Fibroblast of lung (primary cell): ENCODE results near the gene ZFAND2A. TPM values are rescaled to one million over a fixed set of nuclear protein-coding genes. Genes with fewer than 3 reads are reported as not detected.
"Not testable (repeated sequence)": the region's sequence is repeated elsewhere in the genome, so short reads cannot be mapped to it uniquely, and the experiment has no call there.

Source experiments
- DNase-seq, 2 donors: peaks; one replicate each; pipeline versions ENCODE4 v3.0.0 to v3.0.0-alpha.2; 2010; ENCODE audit warnings: low read depth in 2 of 2
- H2AFZ ChIP-seq: 2 replicates; pipeline ENCODE4 v1.5.1; 2012; ENCODE audit warnings: low read length, control low read depth, inconsistent platforms
- H3K27ac ChIP-seq: 2 replicates; pipeline ENCODE4 v1.5.1; 2011; ENCODE audit warnings: low read length, control low read depth; ENCODE audit not compliant: insufficient read depth
- H3K27me3 ChIP-seq: 2 replicates; pipeline ENCODE4 v1.5.1; 2011; ENCODE audit warnings: mild to moderate bottlenecking, low read length; ENCODE audit not compliant: control insufficient read depth, insufficient read depth
- H3K36me3 ChIP-seq: 2 replicates; pipeline ENCODE4 v1.5.1; 2011; ENCODE audit warnings: low read length; ENCODE audit not compliant: control insufficient read depth, insufficient read depth
- H3K4me1 ChIP-seq: 2 replicates; pipeline ENCODE4 v1.5.1; 2011; ENCODE audit warnings: low read length; ENCODE audit not compliant: control insufficient read depth, insufficient read depth; ENCODE audit errors: extremely low read depth
- H3K4me2 ChIP-seq: 2 replicates; pipeline ENCODE4 v1.5.1; 2011; ENCODE audit warnings: low read length, control low read depth; ENCODE audit not compliant: insufficient read depth; ENCODE audit errors: extremely low read depth
- H3K4me3 ChIP-seq, 4 experiments: fragments of 200-600 bp in 1 of 4; sonication (generic) in 1 of 4; replicated peaks in 1 of 4; 2 replicates each; pipeline ENCODE4 v1.5.1; 2011 to 2016; ENCODE audit warnings: low read length in 4 of 4, low read depth in 3 of 4, mild to moderate bottlenecking in 3 of 4, control low read depth in 2 of 4, inconsistent platforms in 1 of 4, mixed read lengths in 1 of 4; ENCODE audit not compliant: insufficient read depth in 1 of 4; ENCODE audit errors: control extremely low read depth in 1 of 4
- H3K79me2 ChIP-seq: 2 replicates; pipeline ENCODE4 v1.5.1; 2012; ENCODE audit warnings: mild to moderate bottlenecking, low read length, inconsistent platforms; ENCODE audit not compliant: control insufficient read depth, insufficient read depth
- H3K9ac ChIP-seq: 2 replicates; pipeline ENCODE4 v1.5.1; 2011; ENCODE audit warnings: mild to moderate bottlenecking, low read length, control low read depth; ENCODE audit not compliant: insufficient read depth
- H3K9me3 ChIP-seq: 2 replicates; pipeline ENCODE4 v1.5.1; 2012; ENCODE audit warnings: low read depth, low read length; ENCODE audit not compliant: control insufficient read depth, insufficient read depth
- H4K20me1 ChIP-seq: 2 replicates; pipeline ENCODE4 v1.5.1; 2011; ENCODE audit warnings: low read length; ENCODE audit not compliant: control insufficient read depth, insufficient read depth; ENCODE audit errors: extremely low read depth
- EZH2 ChIP-seq: IDR thresholded peaks from 2 replicates; pipeline ENCODE4 v1.5.1; 2012; ENCODE audit warnings: low read length, control low read depth, mild to moderate bottlenecking; ENCODE audit errors: missing control alignments
- polyA plus RNA-seq, 2 donors: library from polyadenylated mRNA; depleted of rRNA in 1 of 2; stranded (reverse) in 1 of 2; unstranded in 1 of 2; fragments of >200 nt; gene quantifications; 2 replicates each; pipeline ENCODE4 v1.2.1, GENCODE V29; 2011 to 2012; ENCODE audit warnings: missing spikeins in 1 of 2
- total RNA-seq: library from RNA; depleted of rRNA; stranded (reverse); fragments of >200 nt; gene quantifications from 2 replicates; pipeline ENCODE4 v1.2.1, GENCODE V29; 2014
- TF ChIP-seq, protein P1 (sequence below), 2 donors: IDR thresholded peaks in 1 of 2; conservative IDR thresholded peaks in 1 of 2; 1 replicate in 1 of 2; 2 replicates in 1 of 2; pipeline ENCODE4 v1.5.1; 2011 to 2012; ENCODE audit warnings: low read length in 2 of 2, control low read depth in 1 of 2, inconsistent platforms in 1 of 2, low read depth in 1 of 2, mild to moderate bottlenecking in 1 of 2

ZFAND2A gene
- total and polyA plus RNA-seq, 2 donors (not counting 1 experiment from before 2014, with no cell fraction given) = 20.5 to 35.1 TPM

DNA sequence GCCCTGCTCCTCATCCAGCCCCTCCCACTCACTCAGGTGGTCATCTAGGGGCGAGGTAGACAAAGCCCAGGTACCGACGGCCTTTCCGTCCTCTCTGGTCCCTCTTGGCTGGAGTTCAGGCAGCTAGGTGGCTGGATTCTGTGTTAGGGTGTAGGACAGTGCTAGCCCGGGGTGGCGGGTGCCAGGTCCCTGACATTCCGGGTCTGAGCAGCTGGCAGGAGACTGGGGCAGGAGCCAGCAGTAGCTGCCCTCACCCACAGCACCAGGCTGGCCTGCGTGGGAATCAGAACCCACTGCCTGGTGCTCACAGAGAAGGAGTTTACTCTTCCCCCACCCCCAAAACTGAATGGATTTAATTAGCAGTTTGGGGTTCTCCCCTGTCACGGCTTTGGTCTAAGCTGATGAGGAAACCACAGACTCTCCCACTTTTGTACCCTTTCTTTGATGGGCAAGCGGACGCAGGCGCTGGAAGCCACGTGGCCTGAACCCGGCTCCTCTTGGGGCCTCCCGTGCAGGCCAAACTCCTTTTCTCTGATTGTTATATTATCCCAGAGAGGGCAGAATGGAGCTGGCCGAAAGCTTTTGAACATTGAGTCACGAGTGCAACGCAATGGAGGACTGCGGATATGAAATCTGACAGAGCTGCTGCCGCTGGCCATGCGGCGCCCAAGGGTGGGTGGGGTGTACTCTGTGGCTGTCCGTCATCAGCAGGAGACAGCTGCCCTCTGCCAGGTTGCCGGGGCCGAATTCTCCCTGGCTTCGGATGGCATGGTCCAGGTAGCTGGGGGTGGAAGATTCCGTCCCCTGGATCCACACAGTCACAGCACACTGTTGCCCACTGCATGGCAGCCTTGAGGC, 12.9 kb upstream of the ZFAND2A start:
- H3K4me3 ChIP-seq = no peak overlapping the region
- no peak for DNase-seq
- H4K20me1 ChIP-seq = no peaks in the 10 kb centered on the region
- no peak overlapping the region for H2AFZ ChIP-seq
- no peaks in the 10 kb centered on the region for H3K27me3 ChIP-seq
- H3K9me3 ChIP-seq = no peaks in the 10 kb centered on the region
- no peak overlapping the region for H3K27ac ChIP-seq
- no peak overlapping the region for H3K4me2 ChIP-seq
- H3K36me3 ChIP-seq = no peaks in the 10 kb centered on the region
- H3K9ac ChIP-seq = no peak overlapping the region
- no peaks in the 10 kb centered on the region for H3K4me1 ChIP-seq
- no peaks in the 10 kb centered on the region for H3K79me2 ChIP-seq
- TF ChIP-seq EZH2 = no peak
- TF ChIP-seq, protein P1, sequence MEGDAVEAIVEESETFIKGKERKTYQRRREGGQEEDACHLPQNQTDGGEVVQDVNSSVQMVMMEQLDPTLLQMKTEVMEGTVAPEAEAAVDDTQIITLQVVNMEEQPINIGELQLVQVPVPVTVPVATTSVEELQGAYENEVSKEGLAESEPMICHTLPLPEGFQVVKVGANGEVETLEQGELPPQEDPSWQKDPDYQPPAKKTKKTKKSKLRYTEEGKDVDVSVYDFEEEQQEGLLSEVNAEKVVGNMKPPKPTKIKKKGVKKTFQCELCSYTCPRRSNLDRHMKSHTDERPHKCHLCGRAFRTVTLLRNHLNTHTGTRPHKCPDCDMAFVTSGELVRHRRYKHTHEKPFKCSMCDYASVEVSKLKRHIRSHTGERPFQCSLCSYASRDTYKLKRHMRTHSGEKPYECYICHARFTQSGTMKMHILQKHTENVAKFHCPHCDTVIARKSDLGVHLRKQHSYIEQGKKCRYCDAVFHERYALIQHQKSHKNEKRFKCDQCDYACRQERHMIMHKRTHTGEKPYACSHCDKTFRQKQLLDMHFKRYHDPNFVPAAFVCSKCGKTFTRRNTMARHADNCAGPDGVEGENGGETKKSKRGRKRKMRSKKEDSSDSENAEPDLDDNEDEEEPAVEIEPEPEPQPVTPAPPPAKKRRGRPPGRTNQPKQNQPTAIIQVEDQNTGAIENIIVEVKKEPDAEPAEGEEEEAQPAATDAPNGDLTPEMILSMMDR (conservative IDR thresholded peaks at IDR 0.05 in 1 of 2, IDR thresholded peaks at IDR 0.05 in 1 of 2; ENCODE audit: low read depth in 1 of 2, low read length in 2 of 2) = no peak

DNA sequence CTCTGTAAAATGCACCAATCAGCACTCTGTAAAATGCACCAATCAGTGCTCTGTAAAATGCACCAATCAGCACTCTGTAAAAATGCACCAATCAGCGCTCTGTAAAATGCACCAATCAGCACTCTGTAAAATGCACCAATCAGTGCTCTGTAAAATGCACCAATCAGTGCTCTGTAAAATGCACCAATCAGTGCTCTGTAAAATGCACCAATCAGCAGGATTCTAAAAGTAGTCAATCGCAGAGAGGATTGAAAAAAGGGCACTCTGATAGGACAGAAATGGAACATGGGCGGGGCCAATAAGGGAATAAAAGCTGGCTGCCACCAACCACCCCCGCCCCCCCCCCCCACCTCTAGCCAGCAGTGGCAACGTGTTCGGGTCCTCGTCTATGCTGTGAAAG, 11.5 kb upstream of the ZFAND2A start:
- H3K27ac ChIP-seq, H2AFZ ChIP-seq, H3K36me3 ChIP-seq, H3K4me2 ChIP-seq, H3K9me3 ChIP-seq, H3K4me1 ChIP-seq, H4K20me1 ChIP-seq, H3K79me2 ChIP-seq, DNase-seq, H3K4me3 ChIP-seq, H3K9ac ChIP-seq, H3K27me3 ChIP-seq: not testable (repeated sequence)

DNA sequence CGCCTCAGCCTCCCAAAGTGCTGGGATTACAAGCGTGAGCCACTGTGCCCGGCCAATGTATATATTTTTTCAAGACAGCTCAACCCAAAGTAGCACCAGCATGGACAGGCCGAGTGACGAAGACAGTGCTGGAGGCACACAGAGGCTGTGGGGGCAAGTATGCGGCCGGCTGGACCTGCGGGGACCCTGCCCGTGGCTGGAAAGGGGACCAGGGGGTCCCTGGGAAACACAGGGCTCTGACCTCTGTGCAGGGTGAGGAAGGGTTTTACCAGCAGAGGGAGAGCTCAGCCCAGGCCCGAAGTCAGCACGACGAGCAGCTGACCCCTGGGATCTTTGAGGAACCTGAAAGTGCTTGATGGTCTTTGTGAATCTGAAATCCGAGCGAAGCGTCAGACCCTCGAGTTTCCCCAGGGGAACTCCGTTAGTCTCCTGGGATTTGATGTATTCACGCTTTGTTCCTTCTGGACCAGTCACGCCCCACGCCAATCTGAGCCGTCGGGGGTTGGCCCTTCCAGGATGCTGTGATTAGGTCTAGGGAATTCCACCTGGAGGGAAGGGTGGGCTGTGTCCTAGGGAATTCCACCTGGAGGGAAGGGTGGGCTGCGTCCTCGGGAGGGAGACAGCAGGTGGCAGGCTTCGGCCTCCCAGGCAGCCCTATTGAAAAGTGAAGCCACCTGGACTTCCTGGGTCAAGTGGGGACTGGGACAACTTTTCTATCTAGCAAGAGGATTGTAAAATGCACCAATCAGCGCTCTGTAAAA, 10.9 kb upstream of the ZFAND2A start:
- no peaks in the 10 kb centered on the region for H3K79me2 ChIP-seq
- H3K27me3 ChIP-seq = no peaks in the 10 kb centered on the region
- TF ChIP-seq, protein P1 (conservative IDR thresholded peaks at IDR 0.05 in 1 of 2, IDR thresholded peaks at IDR 0.05 in 1 of 2; ENCODE audit: low read depth in 1 of 2, low read length in 2 of 2) = no peak
- TF ChIP-seq EZH2 = no peak
- DNase-seq = no peak
- no peak overlapping the region for H3K27ac ChIP-seq
- H3K4me1 ChIP-seq = no peaks in the 10 kb centered on the region
- no peak overlapping the region for H3K9ac ChIP-seq
- H4K20me1 ChIP-seq = no peaks in the 10 kb centered on the region
- H3K4me2 ChIP-seq = no peak overlapping the region
- no peaks in the 10 kb centered on the region for H3K36me3 ChIP-seq
- no peak overlapping the region for H2AFZ ChIP-seq
- no peaks in the 10 kb centered on the region for H3K9me3 ChIP-seq
- H3K4me3 ChIP-seq = no peak overlapping the region
